Stimulated activated CD8-positive, alpha-beta memory T cell treated with anti-CD3 and anti-CD28 coated beads, Interleukin-2, amount 100 ng/mL, for 1 hour (primary cell): Measurements from ENCODE around the gene HERC5.

ENCODE experiments used
- DNase-seq, 2 donors: peaks; one replicate each; pipeline ENCODE4 v3.0.0-alpha.2; 2020; ENCODE audit warnings: low read depth in 2 of 2

Gene HERC5

DNA sequence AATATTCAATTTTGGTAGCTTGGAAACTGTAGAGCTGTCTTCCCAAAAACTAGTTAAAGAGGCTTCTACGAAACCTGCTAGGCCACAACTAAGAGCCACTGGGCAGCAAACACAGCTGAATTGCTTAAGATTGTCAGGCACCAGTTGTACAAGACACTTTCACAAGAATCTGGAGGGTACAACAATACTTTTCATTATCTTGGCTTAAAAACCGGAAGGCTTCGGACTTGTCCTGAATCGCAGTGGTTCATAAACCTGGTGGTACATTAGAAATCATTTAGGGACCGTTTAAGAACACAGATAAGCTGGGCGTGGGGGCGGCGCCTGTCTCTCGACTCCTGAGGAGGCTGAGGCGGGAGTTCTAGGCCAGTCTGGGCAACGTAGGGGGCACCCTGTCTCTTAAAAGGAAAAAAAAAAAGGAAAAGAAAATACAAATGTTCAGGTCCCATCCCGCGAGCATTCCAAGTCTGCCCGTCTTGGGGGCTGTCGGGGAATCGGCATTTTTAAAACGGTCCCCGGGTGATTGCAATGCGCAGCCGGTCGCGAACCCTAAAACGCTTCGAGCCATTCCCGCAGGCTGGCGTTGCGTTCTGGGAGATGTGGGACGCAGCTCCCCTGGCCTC lies 65.9 kb downstream of the HERC5 start:
- no peak for DNase-seq

DNA sequence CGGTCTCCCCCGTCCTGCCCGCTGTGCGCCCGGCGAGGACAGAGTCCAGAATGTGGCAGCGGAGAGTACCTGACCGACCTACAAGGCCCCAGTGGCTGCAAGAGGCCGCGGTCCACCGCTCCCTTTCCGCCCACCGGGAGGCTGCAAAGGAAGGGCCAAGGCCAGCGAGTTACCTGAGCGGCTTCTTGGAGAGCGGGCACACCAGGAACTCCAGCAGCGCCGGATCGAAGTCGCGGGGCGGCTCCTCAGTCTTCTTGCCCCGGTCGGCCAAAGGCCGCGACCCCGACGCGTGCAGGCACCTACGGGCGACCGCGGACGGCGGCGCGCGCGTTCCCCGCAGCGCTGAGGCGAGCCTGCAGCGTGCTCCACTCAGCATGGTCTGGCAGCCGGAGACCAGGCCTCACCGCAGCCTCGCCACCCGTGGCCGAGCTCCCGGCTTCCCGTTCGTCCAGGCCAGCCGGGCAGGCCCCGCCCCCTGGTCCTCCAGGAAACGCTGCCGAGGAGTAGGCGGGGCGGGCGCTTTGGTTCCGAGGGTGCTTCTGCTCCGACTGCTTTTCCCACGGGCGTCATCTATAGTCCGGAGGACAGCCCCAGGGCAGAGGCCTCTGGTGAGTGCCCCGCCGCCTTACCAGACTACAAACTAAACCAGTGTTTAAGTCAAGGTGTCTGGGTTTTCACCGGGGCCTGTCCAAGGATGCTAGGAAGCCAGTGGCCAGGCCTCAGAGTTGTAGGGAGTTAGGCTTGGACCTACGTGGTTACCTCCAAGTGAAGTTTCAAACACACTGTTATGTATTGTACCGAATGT lies 66.6 kb downstream of the HERC5 start, which contains the start of gene PYURF:
PYURF (minus strand) TSS at position 452 of the 805 bp plus-strand sequence; CDS start at position 376, 76 bp downstream.
- DNase-seq, result peak; percentile 53 to 57

DNA sequence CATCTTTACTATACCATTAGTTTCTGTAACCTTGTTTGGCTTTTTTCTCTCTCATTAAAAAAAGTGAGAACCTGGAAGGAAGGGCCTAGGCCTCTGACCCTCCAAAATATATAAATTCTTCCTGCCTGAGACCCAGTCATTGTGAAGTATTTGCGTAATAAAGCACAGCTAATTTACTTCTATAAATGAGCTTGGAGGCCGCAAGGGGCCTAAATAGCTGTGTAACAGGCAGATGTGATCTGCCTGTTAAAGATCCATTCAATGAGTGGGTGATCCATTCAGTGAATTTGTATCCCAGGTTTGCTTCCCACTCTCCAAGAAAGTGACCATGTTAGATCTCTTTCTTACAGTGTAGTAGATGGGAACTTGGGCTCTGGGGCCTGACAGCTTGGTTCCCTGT lies 67.3 kb downstream of the HERC5 start:
- DNase-seq, result no peak

DNA sequence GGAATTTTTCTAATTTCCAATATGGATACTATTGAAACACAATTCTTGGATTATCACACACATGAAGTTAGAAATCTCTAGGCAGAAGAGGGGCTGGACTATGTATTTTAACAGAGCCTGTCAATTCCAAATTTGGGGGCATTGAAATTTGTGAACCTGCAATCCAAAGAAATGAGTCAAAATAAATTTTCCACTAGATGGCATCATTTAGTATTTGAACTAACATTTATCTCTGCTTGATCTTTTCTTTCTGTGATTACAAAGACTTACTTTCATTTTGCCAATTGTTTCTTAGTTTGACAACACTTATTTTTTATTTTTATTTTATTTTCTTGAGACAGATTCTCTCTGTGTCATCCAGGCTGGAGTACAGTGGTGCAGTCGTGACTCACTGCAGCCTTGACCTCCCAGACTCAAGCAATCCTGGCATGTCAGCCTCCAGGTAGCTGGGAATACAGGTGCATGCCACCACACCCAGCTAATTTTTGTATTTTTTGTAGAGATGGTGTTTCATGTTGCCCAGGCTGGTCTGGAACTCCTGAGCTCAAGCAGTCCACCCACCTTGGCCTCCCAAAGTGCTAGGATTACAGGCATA lies 69.4 kb downstream of the HERC5 start:
- DNase-seq, result no peak

DNA sequence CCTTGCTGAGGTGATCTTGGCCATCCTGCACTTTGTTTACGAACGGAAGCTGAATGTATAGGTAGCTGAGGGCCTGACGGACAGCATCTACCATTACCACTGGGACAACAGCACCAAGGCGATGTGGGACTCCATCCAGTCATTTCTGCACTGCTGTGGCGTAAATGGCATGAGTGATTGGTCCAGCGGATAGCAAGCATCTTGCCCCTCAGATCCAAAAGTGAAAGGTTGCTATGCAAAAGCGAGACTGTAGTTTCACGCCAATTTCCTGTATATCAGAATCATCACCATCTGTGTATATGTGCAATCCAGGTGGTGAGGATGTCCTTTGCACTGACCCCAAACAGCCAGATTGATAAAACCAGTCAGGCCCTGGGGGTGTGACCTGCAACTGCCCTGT lies 70.9 kb downstream of the HERC5 start:
- DNase-seq, result no peak

DNA sequence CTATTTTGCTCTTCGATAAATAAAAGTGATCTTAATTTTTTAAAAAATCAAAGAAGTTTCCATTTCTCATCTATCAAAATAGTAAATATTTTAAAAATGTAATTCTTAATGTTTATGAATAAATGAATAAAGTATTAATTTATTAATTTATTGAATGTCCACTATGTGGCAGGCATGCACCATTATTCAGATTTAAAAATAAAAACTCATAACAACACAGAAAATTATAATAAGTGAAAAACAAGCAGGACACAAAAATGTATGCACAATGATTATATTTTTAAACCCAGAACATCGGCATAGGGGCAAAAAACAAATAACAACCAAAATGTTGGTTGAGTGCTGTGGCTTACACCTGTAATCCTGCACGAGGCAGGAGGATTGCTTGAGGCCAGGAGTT lies 71.9 kb downstream of the HERC5 start:
- no peak for DNase-seq

DNA sequence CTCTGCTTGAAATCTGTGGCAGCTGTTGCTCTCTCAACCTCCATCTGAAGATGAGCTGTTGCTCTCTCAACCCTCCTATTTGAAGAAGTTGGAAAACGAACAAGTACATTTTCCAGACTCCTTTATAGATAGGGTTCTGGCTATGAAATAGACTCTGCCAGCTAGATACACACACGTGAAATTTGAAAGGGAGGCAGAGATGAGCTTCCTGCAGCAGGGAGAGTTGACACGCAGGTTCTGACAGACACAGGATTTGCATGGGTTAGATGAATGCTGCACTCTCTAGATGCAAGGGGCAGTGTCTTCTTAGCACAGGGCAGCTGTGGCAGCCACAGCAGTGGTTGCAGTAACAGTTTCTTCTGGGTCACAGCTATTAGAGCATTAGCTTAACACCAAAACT lies 74.6 kb downstream of the HERC5 start:
- no peak for DNase-seq

DNA sequence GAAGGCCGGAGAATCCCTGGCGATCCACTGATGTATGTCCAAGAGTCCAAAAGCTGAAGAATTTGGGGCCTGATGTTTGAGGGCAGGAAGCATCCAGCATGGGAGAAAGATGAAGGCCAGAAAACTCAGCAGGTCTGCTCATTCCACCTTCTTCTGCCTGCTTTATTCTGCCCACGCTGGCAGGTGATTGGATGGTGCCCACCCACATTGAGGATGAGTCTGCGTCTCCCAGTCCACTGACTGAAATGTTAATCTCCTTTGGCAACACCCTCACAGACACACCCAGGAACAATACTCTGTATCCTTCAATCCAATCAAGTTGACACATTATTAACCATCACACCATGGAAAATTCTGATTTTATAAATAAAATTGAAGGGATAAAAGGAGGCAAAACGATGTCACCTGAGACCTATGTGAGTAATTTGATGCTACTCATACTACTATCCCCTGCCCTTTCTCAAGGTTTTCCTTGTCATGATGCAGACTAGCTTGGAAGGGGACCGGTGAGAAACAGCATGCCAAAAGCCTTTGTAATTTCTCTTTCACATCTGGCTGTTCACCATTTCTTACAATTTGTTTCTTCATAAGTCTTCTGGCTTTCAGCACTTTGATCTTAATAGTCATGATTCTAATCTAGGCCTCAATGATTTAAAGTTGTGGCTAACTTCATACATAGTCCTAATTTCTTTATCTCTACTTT lies 76.3 kb downstream of the HERC5 start:
- no peak for DNase-seq

DNA sequence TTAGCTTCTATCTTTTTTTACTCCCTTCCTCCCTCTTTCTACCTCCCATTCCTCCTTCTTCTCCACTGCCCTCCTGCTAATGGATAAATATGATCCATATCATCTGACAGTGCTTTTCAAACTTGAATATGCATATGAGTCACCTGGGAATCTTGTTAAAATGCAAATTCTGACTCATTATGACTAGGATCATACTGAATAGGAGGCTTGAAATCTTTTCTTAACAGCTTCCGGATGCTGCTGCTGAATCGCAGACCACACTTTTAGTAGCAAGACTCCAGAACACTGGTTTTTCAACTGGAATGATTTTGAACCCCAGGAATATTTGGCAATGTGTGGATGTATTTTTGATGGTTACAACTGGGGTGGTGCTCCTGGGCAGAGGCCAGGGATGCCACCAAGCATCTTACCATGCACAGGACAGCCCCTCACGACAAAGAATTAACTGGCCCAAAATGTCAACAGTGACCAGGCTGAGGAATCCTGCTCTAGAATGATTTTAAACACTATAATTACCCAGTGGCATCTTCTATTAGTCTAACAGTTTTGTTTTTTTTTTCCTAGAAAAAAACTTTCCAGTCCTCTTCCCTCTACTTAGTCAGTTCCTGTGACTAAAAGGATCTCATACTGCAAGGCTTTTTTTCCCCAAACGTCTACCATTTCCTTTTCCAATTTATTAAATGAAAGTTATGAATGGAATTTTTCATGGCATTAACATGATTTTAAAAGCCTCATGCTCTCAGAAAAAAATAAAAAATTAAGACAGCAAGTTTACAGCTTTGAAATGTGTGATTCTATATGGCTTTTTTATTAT lies 77.2 kb downstream of the HERC5 start:
- DNase-seq, result no peak

DNA sequence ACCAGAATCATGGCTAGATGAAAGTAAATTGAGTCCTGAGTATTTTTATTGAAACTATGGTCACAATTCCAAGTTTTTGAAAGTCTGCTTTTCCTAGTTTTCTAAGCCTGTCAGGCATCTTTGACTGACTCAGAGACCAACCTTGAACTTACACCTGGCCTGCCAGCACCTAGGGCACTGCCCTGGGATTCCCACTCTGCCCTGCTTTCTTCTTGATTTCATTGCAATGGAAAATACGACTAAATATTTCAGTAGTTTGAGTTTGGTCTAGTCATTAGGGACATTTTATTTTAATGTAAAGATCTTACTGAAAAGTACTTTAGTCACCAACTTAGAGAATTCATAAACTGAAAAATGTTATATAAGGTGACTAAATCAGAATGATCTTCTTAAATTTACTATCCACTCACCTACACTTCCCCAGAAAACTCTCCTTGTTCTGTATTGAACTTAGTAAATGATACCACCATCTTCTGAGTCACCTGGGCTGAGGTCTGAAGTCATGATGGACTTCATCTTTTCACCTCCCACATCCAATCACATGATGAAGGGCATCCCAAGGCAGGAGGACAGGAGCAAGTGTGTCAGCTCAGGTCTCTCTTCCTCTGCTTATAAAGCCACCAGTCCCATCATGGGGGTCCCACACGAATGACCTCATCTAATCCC lies 78.3 kb downstream of the HERC5 start:
- no peak for DNase-seq

DNA sequence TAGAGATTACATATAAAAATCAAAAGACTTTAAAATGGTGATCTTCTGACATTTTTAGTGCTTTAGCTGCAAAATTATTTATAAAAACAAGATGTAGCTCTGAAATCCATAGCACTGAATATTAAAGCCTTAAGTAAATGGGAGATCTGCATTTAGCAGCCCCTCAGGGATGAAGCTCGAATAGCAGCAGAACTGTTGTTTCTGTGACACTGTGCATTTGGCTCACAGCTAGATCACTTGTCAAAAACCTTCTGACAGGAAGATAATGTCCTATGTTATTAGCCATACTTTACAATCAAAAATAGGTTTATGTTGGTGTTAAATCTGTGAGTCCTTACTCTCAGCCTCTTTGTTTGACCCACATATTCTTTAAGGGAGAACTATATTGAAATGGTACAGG lies 80.8 kb downstream of the HERC5 start:
- DNase-seq, result no peak

DNA sequence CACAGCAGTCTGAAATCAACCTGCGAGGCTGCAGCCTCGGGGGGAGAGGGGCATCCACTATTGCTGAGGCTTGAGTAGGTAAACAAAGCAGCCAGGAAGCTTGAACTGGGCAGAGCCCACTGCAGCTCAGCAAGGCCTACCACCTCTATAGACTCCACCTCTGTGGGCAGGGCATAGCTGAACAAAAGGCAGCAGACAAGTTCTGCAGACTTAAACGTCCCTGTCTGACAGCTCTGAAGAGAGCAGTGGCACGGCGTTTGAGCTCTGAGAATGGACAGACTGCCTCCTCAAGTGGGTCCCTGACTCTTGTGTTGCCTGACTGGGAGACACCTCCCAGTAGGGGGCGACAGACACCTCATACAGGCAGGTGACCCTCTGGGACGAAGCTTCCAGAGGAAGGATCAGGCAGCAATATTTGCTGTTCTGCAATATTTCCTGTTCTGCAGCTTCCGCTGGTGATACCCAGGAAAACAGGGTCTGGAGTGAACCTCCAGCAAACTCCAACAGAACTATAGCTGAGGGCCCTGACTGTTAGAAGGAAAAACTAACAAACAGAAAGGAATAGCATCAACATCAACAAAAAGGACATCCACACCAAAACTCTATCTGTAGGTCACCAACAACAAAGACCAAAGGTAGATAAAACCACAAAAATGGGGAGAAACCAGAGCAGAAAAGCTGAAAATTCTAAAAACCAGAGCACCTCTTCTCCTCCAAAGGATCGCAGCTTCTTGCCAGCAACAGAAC lies 82.6 kb downstream of the HERC5 start:
- peak; percentile 37 to 59 for DNase-seq

DNA sequence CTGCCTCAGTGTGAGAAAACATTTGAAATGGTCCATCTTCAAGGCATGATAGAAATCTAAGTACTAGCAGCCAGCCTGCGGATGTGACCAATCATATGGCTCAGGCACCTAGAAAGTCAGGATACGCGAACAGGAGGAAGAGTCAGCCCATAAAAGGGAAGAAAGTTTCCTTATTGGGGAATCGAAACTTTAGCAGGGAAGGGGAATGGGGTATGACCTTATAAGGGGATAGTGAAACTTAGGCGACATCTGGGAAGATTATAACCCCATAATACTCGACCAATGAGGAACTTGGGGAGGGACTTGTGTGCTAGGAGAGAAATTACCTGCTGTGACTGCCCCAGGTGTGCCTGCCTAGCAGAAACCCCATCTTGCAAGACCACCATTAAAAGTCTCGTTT lies 92.9 kb downstream of the HERC5 start:
- no peak for DNase-seq
